Ecto neural progenitor cell (in vitro differentiated cells): ENCODE measurements around the gene PROM1.
A peak's percentile ranks its signal among the peaks of the same experiment; 100 is the strongest.

ENCODE experiments used
- DNase-seq: peaks from one replicate; pipeline ENCODE4 v3.0.0-alpha.2; 2018; ENCODE audit warnings: low spot score

Gene PROM1

DNA sequence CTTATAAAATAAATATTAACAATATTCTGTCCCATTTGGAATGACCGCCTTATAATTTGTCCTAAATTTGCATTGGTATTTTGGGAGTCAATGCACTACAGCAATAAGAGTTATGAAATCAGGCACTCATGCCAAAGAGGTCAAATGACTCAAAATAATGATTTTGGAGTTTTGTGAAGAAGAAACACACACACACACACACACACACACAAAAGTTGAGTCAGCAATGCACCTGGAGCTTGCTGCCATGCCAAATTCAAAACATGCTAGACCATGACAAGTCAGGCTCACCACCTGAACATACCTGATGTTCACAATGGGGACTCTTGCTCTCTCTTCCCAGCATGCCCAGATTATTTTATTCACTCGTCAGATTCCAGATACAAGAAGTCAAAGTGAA is 56.7 kb downstream of the PROM1 start:
- no peak for DNase-seq

DNA sequence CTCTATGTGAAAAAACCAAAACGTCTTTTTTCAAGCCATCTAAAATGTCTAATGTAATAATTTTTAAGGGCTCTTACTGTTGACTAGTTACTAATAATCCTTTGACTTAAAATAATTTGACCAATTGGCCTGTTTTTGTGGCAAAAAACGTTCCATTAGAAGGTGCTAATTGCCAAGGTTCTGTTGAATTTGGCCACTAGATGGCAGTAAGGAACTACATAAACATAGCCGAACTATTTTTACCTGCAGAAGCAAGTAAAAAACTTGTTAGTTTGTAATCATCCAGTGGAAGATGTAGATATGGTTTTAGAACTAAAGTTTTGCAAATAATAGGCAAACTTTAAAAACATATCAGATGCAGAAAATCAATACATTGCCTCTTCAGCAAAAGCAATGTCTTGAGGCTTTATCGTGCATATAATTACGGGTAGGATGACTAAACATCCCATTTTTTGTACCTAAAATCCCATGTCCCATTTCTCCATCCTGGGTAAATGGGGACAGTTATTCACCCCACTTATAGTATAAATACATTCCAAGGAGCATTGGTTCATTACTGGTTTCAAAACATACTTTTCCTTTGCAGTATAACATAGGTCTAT is 57.6 kb downstream of the PROM1 start:
- no peak for DNase-seq

DNA sequence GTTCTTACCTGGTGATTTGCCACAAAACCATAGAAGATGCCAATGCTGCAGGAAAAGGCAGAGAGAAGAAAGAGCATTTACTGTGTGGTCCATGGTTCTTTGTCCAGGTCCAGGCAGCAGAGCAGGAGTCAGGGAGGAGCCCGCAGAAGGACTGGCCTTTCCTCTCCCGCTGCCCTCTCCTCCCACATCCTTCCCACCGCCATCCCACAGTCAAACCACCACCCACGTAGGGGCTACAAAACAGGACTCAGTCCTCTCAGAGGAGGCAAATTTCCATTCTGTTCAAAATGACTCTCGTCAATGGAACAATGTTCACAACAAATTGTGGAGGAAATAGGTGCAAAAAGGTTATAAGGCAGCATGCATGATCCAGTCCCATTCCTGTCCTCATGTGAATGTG is 58.6 kb downstream of the PROM1 start:
- no peak for DNase-seq

DNA sequence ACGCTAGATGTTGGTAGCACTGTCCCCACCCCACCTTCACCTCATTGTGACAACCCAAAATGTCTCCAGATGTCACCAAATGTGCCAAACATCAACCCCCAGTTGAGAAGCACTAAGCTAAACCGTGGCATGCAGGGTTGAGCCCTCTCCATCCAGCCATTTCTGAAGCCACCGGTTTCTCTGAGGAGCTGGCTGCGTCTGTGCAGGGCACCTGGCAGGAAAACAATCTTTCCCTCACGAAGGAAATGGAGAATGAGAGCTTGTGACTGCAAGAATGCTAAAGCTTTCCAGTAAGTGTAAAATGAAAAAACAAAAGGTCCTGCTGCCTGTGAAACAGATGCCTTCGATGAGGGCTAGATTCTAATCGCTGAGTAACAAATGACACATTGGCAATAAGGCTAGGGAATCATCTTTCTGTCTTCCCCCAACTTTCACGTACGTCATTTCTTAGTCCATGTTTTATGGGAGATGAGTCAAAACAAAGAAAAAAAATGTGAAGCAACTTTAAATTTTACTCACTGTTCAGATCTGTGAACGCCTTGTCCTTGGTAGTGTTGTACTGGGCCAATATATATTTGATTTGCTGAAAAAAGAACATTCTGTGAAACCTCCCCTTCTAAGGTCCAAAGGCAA is 59.9 kb downstream of the PROM1 start:
- no peak for DNase-seq

DNA sequence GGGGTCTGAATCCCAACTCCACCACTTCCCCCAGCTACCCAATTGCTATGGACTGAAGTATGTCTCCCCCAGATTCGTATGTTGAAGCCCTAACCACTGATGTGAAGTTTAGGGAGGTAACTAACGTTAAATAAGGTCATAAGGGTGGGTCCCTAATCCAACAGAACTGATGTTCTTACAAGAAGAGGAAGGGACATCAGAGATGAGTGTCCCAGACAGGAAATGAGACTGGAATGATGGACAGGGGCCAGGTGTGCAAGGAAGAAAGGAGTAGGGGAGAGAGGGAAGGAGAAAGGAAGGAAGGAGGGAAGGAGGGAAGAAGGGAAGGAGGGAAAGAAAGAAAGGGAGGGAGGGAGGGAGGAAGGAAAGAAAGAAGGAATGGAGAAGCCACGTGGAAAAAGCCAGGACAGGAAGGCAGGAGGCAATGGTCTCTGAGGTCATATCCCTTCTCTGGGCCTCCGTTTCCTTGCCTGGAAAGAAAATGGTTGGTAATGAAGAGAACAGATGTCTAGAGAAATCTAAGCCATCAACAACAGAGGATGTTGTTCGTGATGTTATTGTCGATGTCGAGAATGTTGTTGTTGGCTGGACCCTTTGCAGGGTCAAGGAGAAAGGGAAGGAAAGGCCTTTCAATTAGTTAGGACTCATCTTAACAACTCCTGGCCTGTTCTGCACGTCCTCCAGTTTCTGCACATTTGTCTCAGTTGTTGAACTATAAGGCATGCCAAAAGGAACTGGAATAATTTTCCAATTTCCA is 61.8 kb downstream of the PROM1 start:
- no peak for DNase-seq

DNA sequence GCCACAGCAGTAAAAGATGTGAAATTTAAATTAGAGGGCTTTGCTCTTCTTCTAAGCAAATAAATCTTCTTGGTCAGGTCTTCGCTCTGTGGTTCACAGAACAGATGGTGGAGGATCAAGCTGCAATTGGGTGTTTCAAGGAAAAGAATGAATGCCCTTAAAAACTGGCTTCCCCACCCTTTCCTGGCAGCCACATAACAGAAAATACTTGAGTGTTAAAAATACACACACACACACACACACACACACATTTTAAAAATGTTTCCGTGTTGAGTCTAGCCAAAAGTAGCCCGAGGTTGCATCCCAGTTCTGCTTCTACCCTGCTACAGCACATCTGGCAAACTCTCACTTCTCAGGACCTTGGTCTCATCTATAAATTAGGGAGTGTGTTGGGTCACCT is 64.2 kb downstream of the PROM1 start:
- DNase-seq, result no peak

DNA sequence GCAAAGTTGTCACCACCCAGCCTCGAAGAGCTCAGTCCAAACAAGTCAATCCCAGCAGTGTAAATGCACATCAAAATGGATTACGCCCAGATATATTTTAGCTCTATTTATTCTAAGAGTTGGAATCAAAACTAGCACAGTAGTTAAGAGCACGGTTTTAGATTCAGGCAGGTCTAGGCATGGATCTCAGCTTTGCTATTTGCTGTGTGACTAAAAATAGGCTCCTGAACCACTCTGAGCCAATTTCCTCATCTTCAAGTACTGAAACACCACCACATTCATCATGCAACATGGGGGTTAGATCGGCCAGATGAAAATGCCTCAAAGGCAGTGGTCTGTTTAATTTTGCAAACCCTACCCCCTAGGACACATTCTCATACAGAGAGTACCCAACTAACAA is 65.0 kb downstream of the PROM1 start:
- DNase-seq, result no peak

DNA sequence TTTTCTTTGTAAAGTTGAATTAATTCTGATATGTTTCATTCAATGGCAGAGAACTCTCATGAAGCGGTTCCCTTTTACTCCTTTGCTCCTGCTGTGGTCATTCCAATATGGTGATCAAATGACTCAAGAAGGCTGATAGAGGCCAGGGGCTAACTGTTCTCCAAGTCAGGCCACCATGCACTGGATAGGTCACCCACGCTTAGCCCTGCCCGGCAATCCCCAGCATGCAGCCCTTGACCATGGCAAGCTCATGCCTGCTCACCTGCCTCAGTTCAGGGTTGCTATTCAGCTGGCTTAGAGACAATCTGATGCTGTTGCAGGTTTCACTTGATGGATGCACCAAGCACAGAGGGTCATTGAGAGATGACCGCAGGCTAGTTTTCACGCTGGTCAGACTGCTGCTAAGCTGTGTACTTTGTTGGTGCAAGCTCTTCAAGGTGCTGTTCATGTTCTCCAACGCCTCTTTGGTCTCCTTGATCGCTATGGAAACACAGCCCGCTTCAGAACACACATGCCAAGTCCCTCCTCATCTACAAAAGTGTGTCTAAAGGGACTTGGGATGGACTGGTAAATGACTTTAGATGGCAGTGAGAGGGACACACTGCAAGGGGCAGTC is 65.7 kb downstream of the PROM1 start:
- no peak for DNase-seq

DNA sequence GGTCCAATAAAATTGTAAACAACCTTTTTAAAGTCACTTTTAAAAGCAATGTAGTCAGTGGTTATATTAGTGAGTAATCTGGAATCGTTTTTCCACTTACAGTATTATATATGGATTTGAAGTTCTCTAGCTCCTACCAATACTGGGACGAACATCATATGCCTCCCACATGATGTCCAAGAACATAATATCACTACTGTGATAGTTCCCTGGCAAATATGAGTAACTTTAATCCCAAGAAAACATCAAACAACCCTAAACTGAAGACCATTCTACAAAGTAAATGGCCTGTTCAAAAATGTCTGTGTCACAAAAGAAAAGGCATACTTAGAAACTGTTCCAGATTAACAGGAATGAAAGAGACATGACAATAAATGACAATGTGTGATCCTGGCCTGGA is 67.3 kb downstream of the PROM1 start:
- DNase-seq, result no peak

DNA sequence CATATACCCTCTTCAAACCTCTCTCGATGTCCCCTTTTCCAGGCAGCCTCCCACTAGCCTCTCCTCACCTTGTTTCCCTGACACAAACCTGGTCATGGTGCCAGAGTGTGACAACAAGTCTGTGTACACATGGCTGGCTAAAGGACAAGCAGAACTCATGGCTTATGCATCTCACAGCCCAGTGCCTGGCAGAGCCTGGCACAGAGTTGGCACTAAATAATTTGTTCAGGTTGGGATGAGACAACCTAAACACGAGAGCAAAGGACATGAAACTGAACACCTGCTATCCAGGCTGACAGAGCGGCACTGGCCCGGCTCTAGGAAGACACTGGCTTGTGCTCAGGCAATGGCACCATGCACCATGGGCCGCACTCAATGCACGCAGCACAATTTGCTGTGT is 72.7 kb downstream of the PROM1 start:
- no peak for DNase-seq

DNA sequence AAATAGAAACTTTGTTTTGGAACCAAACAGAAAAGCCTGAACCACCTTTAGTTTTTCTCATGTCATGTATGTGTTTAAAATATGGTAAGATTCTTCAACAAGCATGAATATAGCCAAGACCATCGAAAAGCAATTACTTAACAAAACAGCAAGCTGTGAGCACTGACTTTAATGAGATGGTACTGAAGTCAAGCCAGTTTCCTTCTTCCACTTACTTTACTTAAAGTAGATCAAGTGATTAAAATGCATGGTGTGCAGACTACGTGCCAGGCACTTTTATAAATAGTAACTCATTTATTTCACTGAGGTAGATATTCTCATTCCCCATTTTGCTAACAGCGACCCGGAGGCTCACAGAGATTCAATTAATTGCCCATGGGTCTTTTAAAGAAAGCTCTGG is 74.7 kb downstream of the PROM1 start:
- DNase-seq, result no peak

DNA sequence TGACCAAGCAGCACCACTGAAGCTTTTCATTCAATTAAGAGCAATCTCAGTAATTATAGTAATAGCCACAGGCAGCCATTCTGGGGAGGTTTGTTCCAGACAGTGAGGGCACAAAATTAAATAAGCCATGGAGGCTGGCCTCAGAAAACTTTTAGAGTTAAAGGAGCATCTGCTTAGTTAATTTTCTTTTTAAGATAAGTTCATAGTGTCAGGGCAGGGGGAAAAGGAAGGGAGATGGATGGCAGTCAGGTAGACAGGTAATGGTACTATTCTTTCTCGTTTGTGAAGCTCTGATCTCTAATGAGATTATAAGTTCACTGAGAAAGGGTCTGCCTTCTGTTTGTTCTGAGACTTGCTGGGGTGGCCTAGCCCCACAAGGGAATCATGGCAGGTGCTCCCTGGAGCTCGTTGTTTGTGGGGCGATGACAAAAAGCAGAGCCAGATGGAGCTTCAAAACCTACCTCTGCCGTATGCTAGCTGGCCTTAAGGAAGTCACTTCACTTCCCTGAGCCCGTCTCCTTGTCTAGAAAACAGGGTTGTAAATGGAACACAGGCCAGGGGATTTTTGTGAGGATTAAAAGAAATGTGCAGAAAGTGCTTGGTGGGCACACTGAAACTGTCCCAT is 76.2 kb downstream of the PROM1 start:
- DNase-seq, result no peak

DNA sequence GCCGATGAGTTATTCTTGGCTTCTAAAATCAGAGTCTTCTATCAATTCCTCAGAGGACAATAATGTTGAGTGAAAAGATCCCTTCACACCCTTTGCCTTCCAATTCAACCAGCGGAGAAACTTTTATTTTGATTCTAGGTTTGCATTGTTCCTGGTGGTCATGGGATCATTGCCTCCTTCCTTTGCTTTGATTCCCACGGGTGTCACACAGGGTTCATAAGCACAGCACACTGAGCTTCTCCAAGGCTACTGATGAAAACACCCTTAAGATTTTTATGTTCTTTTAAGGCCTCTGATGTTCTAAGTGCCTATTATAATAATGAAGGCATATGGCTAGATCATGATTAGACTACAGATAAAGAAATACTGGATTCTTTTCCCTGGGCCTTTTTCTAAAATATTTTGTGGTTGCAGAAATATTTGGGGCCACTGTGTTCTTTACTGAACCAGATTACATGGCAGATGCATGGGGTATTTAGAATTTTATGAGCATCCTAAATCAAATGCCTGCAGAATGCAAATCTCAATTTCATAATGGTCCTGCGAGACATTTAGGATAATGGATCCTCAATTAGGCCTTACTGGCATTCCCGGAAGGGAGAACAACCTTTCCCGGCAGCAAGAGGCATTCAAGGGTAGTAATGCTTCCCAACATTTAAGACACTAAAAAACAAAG is 76.9 kb downstream of the PROM1 start:
- no peak for DNase-seq

DNA sequence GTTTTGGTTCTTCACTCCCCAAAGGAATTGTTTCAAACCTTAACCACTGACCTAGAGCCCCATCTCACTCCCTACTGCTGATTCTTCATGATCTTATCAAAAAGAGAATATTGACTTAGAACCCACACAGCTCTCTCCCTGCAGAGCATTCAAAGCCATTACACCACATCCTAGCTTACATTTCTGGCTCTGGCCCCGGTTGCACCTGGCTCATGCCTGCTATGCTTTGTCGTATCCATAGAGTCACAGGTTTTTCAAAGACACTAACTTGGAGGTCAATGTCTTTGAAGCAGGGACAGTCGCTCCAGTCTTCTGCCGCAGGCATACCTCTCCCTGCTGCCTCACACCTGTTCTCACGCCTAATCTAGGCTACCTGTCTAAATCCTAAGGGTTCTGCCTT is 78.1 kb downstream of the PROM1 start:
- no peak for DNase-seq

DNA sequence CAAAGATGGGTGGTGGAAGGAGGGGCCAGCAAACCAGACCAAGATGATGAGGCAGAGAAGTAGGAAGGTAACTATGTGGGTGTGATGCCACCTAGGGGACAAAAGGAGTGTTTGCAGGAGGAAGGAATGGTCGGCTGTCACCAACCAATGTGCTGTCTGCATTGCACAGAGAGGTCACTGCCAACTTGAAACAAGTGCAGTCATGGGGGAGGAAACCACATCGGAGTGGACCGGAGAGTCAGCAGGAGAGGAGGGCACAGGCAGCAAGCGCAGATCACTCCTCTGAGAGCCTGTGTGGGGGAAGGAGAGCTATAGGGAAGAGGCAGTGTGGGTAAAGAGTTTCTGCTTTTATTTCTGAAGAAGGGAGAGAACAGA is 82.4 kb downstream of the PROM1 start:
- DNase-seq, result peak; percentile 70

DNA sequence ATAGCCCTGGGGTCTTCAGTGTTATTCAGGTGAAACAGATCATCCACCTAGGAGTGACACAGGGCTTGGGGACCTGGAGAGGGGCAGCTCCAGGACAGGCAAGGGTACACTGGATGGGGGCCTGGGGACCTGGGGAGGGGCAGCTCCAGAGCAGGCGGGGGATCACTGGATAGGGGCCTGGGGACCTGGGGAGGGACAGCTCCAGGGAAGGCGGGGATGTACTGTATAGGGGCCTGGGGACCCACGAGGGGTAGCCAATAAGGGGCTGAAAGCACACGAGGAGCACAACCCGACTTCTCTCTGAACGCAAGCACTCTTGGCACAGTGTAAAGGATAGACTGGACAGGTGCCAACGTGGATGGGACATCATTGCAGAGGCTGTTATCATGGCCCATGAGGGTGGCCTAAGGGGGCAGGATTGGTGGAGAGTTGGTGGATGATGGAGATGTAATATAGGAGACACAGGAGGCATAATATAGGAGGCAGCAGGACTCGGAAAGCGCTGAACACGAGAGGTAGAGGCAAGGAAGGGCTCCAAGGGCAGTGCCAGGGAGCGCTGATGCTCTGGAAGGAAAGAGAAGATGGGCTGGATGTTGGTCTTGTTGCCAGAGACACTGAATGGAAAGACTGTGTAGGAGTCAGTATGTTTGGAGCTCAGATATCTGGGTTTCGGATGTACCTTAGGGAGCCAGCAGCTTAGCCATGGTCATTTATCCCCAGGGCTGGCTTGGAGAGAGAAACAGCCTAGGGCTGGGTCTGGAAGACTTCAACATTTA is 82.9 kb downstream of the PROM1 start:
- no peak for DNase-seq

DNA sequence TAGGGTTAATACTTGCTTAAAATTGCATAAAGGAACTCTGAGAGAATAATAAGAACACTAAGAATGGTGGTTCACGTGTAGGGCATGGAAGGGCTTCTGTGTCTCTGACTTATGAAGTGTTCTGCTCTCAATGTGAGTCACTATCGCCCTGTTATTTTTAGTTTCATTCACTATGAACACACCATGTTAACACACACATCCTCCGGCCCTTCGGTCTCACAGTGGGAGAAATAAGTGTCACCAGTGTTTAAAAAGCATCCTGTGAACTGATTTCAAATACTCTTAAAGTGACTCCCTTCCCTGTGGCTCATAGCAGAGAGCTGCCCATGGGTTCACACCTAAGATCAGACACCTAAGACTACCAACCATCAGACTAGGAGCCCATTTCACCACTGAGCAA is 87.0 kb downstream of the PROM1 start:
- DNase-seq, result no peak

DNA sequence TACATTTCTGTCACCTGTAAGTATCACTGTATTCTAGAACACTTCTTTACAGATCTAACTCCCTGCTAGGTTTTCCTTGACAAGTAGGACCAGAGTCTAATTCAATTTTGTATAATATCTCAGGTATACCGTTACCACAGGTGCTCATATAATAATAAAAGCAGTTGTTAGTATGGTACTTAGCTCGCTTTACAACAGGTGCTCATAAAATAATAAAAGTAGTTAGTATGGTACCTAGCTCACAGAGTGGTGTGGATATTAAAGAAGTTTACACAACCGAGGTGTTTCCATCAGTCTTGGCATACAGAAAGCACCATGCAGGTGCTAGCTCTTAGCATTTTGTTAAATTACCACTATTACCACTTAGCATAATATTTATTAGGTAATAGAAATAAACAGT is 88.0 kb downstream of the PROM1 start:
- DNase-seq, result no peak

DNA sequence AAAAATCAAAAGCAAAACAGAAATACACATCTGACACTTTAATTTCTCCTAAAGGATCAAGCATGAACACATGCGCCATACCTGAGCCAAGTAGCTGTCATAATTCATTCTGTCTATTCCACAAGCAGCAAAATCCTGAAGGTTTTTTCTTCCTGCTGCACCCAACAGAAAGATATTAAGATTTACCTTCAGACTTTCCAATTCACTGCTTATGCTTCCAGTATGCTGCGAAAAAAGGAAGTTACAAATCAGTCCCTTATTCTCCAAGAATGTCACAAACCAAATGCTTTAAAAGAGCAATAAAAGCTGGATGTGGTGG is 91.7 kb downstream of the PROM1 start:
- no peak for DNase-seq

DNA sequence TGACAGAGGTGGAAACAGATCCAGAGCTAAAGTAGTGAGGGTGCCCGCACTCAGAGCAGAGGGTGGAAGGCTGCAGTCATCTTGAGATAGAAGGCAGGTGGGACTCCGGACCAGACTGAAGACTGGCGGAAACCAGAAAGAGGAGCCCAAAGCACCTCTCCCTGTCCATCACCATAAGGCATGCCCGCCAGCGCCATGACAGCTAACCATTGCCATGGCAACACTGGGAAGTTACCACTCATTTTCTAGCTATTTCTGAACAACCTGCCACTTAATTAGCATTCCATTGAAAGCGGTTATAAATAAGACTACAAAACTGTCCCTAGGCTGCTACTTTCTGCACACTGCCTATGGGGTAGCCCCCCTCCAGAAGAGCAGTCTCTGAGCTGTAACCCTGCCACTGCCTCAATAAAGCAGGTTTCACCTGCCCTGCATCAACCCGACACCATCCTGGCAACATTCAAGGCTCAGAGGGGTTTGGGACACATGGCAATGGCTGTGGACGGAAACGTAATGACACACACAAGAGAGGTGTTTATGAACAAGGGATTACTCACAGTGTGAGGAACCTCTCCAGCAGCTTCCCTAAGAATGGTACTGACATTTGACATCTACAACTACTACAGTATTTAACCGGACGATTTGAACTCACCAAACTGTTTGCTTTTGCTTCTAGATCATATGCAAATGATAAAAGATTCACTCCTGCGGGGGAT is 93.1 kb downstream of the PROM1 start:
- DNase-seq, result no peak

DNA sequence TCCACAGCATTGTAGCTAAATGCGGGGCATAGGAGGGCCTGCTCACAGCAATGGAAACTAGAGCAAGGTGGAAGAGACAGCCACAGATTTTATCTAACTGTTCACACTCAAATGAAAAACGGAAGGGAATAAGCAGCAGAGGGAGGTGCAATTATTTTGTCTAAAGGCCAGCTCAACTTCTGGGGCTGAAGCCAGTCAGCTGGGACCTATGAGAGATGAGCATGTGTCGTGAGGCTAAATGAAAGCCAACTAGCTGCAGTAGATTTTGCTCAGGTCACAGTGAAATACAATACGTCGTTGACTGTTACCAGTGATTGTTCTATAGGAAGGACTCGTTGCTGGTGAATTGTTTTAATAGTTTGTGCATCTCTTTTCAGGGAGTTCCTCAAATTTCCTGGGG is 94.4 kb downstream of the PROM1 start:
- no peak for DNase-seq
